ENCODE results near the gene UBXN1.
"Not testable (repeated sequence)": the region's sequence is repeated elsewhere in the genome, so short reads cannot be mapped to it uniquely, and the experiment has no call there.

UBXN1 gene

DNA sequence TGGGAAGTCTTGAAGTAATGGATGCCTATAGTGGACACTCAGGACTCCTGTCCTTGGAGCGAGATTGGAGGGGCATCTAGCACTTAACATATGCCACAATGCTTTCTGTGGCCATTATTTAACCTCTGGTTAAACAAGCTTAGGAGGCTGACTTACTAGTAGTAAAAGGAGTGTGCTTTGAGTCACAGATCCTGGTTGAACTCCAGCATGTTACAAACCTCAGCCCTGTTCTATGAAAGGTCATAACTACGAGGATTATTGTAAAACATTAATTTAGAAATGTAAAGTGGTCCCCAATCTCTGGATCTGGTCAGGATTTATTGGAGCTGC lies 5.7 kb downstream of the UBXN1 start:
- DNase-seq (ENCODE audit: low read depth in 3 of 3) = no peak

DNA sequence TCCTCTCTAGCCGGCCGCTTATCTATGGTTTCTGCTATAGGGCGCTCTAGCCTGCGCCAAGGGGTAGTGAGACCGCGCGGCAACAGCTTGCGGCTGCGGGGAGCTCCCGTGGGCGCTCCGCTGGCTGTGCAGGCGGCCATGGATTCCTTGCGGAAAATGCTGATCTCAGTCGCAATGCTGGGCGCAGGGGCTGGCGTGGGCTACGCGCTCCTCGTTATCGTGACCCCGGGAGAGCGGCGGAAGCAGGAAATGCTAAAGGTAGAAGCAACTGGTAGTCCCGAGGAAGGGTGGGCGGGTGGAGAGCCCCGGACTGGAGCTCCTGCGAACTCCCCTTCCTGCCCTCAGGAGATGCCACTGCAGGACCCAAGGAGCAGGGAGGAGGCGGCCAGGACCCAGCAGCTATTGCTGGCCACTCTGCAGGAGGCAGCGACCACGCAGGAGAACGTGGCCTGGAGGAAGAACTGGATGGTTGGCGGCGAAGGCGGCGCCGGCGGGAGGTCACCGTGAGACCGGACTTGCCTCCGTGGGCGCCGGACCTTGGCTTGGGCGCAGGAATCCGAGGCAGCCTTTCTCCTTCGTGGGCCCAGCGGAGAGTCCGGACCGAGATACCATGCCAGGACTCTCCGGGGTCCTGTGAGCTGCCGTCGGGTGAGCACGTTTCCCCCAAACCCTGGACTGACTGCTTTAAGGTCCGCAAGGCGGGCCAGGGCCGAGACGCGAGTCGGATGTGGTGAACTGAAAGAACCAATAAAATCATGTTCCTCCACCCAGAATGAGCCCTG lies 7.1 kb downstream of the UBXN1 start, which contains the start of the genes LBHD1 and UQCC3:
TSS of gene LBHD1 (minus strand) at position 660 of the 782 bp plus-strand sequence. CDS start 2,236 bp downstream, outside the sequence.
TSS of gene UQCC3 (plus strand) at position 66 of the 782 bp plus-strand sequence. CDS start at position 139, 73 bp downstream.
- peak; percentile 58 to 78 (median 76) for DNase-seq (ENCODE audit: low read depth in 3 of 3)

DNA sequence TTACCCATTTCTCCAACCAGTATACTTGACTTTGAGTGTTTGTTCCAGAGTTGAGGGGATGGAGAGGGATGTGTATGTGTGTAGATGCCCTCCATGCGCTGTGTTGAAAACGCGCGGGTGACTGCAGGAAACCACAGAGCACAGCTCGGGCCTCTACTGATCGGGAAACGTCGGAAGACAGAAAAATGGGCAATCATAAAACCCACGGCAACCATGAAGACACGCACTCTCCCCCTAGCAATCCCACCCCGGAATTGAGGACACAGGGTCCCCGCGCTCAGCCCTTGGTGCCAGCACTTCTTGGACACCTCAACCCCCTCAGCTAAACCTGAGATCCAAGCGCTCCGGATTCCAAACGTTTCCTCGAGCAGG lies 7.7 kb downstream of the UBXN1 start:
- DNase-seq (ENCODE audit: low read depth in 3 of 3) = no peak

DNA sequence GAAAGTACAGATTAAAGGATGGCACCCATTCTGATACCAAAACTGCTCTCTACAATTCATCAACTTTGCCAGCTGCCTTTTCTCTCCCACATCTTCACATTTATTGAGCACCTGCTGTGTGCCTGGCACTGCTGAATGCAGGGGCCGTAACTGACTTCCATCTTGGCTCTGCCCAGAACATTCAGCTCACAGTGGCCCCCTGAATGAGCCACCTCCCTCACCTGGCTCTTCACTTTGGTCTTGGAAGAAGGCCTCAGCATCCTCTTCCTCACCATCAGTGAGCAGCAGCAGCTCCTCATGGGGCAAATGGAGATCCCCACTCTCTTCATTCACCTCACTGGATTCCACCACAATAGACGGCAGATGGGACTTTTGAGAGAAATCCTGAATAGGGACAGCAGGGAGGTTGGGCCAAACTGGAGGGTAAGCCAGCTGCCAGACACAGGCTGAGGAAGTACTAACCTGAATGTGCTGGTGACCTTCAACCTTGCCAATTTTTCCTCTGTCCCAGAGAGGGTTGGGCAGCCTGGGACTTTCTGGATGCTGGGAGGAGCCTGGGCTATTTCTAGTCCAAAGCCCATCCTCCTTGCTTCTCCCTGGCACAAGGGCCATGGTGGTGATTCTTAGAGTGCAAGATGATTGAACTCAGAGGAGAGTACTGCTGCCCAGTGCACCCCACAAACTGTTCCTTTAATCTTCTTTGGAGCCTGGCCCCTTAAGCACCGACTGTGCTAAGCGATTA lies 9.3 kb downstream of the UBXN1 start:
- DNase-seq (ENCODE audit: low read depth in 3 of 3) = no peak

DNA sequence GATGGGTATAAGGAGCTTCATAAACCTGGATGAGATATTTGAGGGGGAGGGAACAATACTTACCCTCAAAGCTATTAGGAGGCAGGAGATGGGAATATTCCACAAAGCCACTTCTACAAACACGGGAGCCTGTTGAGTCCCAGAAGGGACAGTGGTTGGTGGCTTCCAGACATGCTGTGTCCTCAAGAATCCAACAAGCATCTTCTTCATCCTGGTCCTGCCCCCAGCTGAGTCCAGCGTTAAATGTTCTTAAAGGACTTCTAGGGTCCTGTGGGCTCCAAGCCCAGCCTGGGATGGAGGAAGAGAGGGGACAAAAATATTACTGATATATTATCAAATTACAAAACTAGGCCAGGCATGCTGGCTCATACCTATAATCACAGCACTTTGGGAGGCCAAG lies 11.4 kb downstream of the UBXN1 start:
- no peak for DNase-seq (ENCODE audit: low read depth in 3 of 3)

DNA sequence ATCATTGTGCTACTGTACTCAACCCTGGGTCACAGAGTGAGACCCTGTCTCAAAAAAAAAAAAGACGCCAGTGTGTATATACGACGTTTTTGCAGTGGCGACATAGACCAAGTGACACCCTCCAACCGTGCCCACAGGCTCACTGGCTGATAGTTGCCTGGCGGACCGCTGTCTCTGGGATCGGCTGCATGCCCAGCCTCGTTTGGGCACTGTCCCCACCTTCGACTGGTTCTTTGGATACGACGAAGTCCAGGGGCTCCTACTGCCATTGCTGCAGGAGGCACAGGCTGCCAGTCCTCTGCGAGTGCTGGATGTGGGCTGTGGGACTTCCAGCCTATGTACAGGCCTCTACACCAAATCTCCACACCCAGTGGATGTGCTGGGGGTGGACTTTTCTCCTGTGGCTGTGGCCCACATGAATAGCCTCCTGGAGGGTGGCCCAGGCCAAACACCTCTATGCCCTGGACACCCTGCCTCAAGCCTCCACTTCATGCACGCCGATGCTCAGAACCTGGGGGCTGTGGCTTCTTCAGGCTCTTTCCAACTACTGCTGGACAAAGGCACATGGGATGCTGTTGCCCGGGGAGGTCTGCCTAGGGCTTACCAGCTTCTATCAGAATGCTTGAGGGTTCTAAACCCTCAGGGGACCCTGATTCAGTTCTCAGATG lies 12.5 kb downstream of the UBXN1 start:
- peak in 1 of 3 donors; percentile 10 for DNase-seq (ENCODE audit: low read depth in 3 of 3)

DNA sequence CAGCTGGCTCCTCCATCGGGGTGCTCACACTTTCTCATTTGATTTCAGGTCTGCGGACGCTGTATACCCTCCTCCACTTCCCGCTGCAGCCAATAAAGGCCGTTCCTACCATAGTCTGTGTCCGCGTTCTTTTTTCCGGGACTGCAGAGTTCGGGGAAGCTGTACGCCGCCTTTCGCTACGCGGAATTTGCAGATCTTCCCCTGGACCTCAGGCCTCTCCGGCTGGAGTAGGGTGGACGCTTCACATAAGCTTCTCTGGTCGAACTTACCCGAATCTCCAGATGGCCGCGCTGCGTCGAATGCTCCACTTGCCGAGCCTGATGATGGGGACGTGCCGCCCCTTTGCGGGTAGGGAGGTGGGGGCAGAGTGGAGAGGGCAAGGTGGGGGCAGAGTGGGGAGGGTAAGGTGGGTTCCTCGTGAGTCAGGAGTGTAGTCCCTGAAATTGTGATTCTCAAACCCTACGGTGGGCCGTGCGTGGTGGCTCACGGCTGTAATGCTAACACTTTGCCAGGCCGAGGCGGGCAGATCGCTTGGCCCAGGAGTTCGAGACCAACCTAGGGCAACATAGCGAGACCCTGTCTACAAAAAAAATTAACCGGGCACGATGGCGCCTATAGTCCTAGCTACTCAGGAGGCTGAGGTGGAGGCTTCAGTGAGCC lies 13.1 kb downstream of the UBXN1 start:
- peak in 2 of 3 donors; percentile 26 to 27 for DNase-seq (ENCODE audit: low read depth in 3 of 3)

DNA sequence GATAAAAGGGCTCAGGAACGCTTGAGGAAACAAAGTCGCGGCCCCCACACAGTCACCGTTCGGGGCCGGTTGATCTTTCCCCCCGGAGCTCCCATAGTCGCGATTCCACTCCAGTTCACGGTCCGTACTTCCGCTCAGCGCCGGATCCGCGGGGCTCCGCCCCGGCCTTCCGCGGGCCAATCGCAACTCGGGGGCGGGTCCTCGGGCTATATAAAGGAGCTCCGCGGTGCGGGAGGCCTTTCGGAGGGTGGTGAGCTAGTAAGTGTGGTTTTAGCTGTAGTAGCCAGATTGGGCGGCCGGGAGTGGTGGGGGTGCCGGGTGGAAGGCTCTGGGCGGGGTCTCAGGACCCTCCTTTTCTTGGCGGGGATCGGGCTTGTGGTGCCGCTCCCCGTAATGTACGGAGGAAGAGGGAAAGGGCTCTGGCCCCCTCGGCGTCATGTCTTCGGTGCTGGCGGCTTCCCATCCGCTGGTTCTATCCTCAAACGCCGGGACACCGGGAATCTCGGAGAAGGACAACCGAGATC lies 13.7 kb downstream of the UBXN1 start, which contains the start of the genes C11orf98 and CSKMT:
TSS of gene C11orf98 (minus strand) at position 136 of the 524 bp plus-strand sequence. CDS start at position 95, 41 bp downstream.
TSS of gene CSKMT (plus strand) at position 238 of the 524 bp plus-strand sequence. CDS start 568 bp downstream, outside the sequence.
- DNase-seq (ENCODE audit: low read depth in 3 of 3) = peak; percentile 92 to 97 (median 92)

DNA sequence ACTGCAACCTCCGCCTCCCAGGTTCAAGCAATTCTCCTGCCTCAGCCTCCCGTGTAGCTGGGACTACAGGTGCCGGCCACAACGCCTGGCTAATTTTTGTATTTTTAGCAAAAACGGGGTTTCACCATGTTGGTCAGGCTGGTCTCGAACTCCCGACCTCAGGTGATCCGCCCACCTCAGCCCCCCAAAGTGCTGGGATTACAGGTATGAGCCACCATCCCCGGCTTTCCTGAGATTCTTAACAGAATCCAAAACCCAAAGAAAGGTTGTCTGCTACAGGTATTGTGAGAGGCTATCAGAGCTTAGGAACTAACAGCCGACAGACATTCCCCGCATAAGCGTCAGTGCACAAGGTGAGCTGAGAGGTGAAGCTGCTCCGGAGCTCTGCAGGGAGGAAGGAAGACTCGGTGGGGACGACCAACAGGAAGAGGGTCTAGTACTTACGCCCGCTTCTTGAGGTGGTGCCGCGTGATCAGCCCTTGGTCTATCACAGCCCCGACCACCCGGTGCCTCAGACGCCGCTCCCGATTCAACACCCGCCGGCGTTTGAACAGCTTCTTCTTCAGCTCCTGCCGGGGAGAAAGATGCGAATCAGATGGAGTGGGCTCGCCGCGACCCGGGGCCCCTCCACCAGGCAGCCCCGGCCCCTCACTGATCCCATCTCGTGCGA lies 14.3 kb downstream of the UBXN1 start:
- DNase-seq (ENCODE audit: low read depth in 3 of 3) = peak in 2 of 3 donors; percentile 24 to 48

DNA sequence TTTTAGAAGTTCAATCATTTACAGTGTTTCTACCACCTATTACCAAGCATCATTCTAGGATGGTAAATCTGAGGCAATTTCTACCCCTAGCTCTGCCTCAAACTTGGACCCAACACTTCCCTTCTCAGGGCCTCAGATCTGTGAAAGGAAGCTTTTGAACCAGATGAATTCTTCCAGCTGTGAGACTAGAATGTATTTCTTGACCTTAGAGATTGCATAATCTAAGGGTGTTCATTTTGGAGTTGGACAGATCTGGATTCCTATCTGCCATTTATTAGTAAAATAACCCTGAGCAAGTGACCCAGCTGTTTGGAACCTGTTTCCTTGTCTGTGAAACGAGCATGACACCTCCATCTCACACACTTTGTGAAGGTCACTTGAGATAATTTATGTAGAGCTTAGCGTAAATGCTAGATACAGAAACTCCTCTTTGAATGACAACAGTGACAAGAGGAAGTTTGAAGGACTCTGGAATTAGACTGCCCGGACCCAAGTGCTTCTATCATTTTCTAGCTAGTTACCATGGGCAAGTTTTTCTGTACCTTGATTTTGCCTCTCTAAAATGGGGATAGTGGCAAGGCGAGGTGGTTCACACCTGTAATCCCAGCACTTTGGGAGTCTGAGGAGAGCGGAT lies 22.0 kb downstream of the UBXN1 start:
- DNase-seq (ENCODE audit: low read depth in 3 of 3) = no peak

DNA sequence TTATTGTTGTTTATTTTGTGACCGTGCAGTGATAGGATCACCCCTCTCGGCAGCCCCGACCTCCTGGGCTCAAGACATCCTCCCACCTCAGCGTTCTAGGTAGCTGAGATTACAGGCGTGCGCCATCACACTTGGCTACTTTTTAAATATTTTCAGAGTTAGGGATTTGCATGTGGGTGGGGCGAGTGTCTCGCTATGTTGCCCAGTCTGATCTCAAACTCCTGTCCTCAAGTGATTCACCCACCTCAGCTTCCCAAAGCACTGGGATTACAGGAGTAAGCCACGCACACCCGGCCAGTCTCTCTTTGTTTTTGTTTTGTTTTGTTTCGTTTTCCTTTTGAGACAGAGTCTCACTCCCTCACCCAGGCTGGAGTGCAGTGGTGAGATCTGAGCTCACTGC lies 24.6 kb downstream of the UBXN1 start:
- no peak for DNase-seq (ENCODE audit: low read depth in 3 of 3)

DNA sequence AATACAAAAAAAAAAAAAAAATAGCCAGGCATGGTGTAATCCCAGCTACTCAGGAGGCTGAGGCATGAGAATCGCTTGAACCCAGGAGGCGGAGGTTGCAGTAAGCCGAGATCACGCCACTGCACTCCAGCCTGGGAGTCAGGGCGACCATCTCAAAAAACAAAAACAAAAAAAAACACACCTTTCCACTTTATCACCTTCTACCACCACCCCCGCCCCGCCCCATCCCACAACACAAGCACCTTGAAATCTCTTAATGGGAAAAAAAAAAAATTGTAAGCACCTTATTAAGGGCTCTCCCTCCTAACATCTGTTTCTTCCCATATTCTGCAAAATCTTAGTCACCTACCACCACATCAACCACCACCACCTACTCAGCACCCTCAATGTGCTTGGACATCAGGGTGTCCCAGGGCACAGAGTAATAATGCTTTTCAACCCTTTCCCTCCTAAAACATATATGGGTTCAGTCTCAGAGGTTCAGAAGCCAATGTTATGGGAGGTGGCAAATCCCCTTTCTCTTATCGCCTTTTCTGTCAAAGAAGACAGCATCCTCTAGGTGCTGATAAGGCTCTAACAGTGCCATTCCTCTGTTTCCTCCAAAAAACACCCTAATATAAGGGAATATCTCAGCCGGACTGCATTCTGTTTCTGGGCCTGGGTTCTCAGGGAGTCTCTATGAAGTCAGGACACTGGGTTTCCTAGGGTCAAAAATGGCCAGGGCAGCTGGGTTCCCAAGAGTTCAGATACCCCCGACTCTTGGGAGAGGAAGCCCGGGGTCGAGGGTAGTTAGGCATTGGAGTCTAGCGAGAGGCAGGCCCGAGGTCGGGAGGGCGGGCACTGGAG lies 26.5 kb downstream of the UBXN1 start:
- no peak for DNase-seq (ENCODE audit: low read depth in 3 of 3)

DNA sequence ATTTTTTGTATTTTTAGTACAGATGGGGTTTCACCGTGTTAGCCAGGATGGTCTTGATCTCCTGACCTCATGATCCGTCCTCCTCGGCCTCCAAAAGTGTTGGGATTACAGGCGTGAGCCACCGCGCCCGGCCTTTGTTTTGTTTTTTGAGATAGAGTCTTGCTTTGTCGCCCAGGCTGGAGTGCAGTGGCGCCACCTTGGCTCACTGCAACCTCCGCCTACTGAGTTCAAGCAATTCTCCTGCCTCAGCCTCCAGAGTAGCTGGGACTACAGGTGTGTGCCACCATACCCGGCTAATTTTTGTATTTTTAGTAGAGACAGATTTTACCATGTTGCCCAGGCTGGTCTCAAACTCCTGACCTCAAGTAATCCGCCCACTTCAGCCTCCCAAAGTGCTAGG lies 28.6 kb downstream of the UBXN1 start:
- DNase-seq (ENCODE audit: low read depth in 3 of 3) = not testable (repeated sequence)

DNA sequence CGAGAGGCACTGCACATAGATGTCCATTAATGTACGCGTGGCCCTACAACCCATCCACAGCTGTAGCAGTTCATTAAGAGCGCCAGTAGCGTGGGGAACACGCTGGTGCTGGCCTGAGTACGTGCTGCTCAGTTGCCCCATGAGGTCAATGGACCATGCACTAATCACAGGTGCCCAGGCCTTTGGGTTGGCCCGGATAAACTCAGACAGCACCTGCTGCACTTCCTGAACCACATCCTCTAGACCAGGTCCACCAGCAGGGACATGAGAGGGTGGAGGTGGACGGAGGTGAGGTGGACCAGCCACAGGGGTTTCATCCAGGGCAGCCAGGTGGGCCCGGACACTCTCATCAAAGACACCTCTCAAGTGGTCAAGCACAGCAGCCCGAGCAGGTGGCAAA lies 29.4 kb downstream of the UBXN1 start:
- no peak for DNase-seq (ENCODE audit: low read depth in 3 of 3)

DNA sequence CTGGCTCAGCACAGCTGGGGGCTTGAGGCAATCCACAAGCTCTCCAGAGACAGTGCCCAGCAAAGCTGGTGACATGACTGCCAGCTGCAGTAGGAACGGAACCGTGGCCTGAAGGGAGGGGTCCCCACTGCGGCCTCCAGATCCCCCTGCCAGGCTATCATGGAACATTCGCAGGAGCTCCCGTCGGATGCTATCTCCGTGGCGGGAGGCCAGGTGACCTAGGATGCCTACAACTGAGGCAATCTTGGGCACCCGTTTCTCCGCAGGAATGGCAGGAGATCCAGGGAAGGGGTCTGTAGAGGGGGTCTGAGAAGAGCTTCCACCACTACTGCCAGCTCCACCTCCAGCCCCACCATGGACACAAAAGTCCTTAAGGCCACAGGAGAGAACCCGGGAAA lies 29.9 kb downstream of the UBXN1 start:
- DNase-seq (ENCODE audit: low read depth in 3 of 3) = no peak

DNA sequence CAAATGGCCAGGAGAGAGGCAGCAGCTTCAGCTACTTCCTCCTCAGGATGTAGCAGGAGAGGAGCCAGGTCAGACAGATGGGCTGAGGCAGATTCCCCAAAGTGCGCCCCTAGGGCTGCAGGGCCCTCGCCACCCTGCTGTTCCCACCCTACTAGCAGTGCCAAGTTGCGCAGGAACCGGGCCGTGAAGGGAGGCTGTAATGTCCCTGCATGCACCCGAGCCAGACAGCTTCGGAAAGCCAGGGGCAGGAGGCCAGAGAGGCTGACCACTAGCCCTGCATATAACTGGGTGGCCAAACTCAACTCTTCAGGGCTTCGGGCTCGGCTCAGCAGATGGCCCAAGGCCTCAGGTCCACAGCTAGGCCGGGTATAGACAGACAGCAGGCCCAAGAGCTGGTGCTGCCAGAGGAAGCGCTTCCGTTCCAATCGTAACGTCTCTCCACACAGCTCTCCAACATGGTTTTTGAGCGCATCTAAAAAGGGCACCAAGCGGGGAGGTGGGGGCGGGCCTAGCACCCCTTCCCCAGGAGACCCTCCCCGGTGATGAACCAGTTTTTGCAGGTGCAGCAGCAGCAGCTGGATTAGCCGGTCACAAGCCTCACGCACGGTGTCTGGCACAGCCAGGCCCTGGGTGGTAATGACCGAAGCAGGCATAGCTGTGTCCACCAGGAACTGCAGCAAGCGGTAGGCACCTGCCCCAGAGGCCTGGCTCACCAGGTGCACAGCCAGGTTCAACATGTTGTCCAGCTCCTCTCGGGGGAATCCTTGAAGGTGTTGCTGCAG lies 30.5 kb downstream of the UBXN1 start:
- no peak for DNase-seq (ENCODE audit: low read depth in 3 of 3)

DNA sequence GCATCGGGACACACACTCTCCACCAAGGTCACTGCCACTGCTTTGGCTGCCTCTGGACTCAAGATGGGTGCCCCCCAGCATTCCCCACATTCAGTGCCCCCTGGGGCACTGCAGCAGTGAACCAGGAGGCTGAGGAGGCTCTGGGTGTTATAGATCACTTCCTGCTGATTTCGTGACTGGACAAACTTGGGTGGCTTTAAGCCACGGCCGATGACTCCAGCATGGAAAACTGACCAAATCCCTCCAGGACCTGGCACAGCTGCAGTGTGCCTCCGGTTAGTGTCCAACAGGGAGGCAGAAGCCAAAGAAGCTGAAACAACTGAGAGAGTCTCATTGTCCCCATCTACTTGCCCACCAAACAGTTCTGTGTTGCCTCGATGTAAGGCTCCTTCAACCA lies 31.3 kb downstream of the UBXN1 start:
- DNase-seq (ENCODE audit: low read depth in 3 of 3) = no peak

DNA sequence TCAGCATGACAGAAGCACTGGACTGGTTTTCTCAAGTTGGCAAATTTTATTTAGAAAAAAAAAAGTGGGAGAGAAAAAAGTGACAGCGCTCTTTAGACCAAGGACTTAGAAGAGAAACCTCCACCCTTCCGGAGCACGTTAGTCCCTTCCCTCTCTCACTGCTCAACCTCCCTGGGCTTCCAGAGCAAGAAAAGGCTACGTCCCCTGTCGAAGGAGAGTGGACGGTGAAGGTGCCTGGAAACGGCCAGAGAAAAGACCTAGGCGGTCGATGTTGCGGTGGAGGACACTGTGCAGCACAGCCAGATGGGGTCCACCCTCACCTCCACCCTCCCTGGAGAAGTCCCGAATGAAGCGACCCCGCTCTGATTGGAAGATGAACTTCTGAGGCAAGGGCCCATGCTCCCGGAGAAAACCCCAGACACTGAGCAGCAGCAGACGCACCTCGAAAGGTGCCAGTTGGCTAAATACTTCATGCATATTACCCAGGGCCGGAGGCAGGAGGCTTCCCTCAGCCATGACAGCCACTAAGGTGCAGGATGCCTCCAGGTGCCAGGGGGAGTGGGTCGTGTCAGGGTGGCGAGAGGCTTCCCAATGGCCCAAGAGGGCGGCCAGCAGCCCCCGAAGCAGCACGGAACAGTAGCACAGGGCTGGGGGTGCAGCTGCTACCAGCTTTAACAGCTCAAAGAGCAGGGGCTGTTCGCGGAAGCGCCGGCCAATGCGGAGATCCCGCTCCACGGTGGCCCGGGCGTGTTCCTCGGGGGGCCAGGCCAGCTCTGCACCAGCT lies 31.9 kb downstream of the UBXN1 start:
- DNase-seq (ENCODE audit: low read depth in 3 of 3) = no peak

Data from stimulated activated CD4-positive, alpha-beta T cell treated with anti-CD3 and anti-CD28 coated beads, TNF-alpha, amount 100 ng/mL, for 48 hours (primary cell).